Smooth muscle cell (in vitro differentiated cells): ENCODE data around the gene CYP2E1. TPM values are rescaled to one million over a fixed set of nuclear protein-coding genes. Genes with fewer than 3 reads are reported as not detected.
A peak's percentile ranks its signal among the peaks of the same experiment; 100 is the strongest.
"Not testable (repeated sequence)": the region's sequence is repeated elsewhere in the genome, so short reads cannot be mapped to it uniquely, and the experiment has no call there.

Source experiments
- DNase-seq: peaks from one replicate; lab custom pipeline; 2025; ENCODE audit not compliant: unreplicated experiment; lab: John Stamatoyannopoulos, UW
- H2AFZ ChIP-seq: fragments of 200-600 bp; sonication (generic); 2 replicates; pipeline ENCODE4 v1.6.0; 2016; ENCODE audit warnings: antibody characterized with exemption, low read depth, mild to moderate bottlenecking
- H3F3A ChIP-seq: fragments of 200-600 bp; sonication (generic); 2 replicates; pipeline ENCODE4 v1.6.0; 2017; ENCODE audit warnings: antibody characterized with exemption, low read depth
- H3K27ac ChIP-seq: fragments of 200-600 bp; sonication (generic); 2 replicates; pipeline ENCODE4 v1.5.1; 2016; ENCODE audit warnings: low read depth, mild to moderate bottlenecking
- H3K27me3 ChIP-seq: fragments of 200-600 bp; sonication (generic); 2 replicates; pipeline ENCODE4 v1.6.1; 2016; ENCODE audit warnings: low read depth, mild to moderate bottlenecking
- H3K36me3 ChIP-seq: fragments of 200-600 bp; sonication (generic); 2 replicates; pipeline ENCODE4 v1.5.1; 2016; ENCODE audit warnings: low read depth
- H3K4me1 ChIP-seq: fragments of 200-600 bp; sonication (generic); 2 replicates; pipeline ENCODE4 v1.5.1; 2016; ENCODE audit warnings: low read depth
- H3K4me2 ChIP-seq: fragments of 200-600 bp; sonication (generic); 2 replicates; pipeline ENCODE4 v1.6.0; 2016; ENCODE audit warnings: mild to moderate bottlenecking
- H3K4me3 ChIP-seq: fragments of 200-600 bp; sonication (generic); 2 replicates; pipeline ENCODE4 v1.5.1; 2016; ENCODE audit warnings: mild to moderate bottlenecking
- H3K79me2 ChIP-seq: fragments of 200-600 bp; sonication (generic); 2 replicates; pipeline ENCODE4 v1.6.0; 2016; ENCODE audit warnings: low read depth, mild to moderate bottlenecking
- H3K9ac ChIP-seq: fragments of 200-600 bp; sonication (generic); 2 replicates; pipeline ENCODE4 v1.6.0; 2016; ENCODE audit warnings: low read depth
- H3K9me3 ChIP-seq: fragments of 200-600 bp; sonication (generic); replicated peaks from 2 replicates; pipeline ENCODE4 v1.5.1; 2016; ENCODE audit warnings: low read depth
- H4K20me1 ChIP-seq: fragments of 200-600 bp; sonication (generic); 2 replicates; pipeline ENCODE4 v1.6.0; 2016; ENCODE audit warnings: low read depth
- CTCF ChIP-seq: fragments of 200-600 bp; sonication (generic); IDR thresholded peaks from 2 replicates; pipeline ENCODE4 v1.5.1; 2017; ENCODE audit warnings: borderline replicate concordance, mild to moderate bottlenecking, antibody characterized with exemption; ENCODE audit not compliant: insufficient read depth, poor library complexity, severe bottlenecking
- WGBS: methylation state at CpG from one replicate; pipeline ENCODE4 v1.1.7; 2016; ENCODE audit warnings: low lambda C conversion rate; 5-methylcytosine and 5-hydroxymethylcytosine counted together
- polyA plus RNA-seq: library from polyadenylated mRNA; unstranded; fragments of >200 nt; fragmentation: Nextera tagmentation; extraction: Ambion mirVana; gene quantifications from 2 replicates; pipeline ENCODE4 v1.2.1, GENCODE V29; 2016
- total RNA-seq: library from RNA; depleted of rRNA; stranded (reverse); fragments of >200 nt; gene quantifications from 2 replicates; pipeline ENCODE4 v1.2.3, GENCODE V29; 2014

CYP2E1 gene
- total and polyA plus RNA-seq, 2 experiments from 2014 or later = 1.3 to 10.8 TPM

- not testable (repeated sequence) for H3F3A ChIP-seq, DNase-seq, H2AFZ ChIP-seq, H4K20me1 ChIP-seq, H3K4me1 ChIP-seq, H3K36me3 ChIP-seq, H3K4me2 ChIP-seq, H3K9ac ChIP-seq, H3K9me3 ChIP-seq, H3K79me2 ChIP-seq, H3K27me3 ChIP-seq, H3K27ac ChIP-seq, H3K4me3 ChIP-seq
- WGBS = 56% methylated on average over 6 of the region's 6 CpGs
- TF ChIP-seq CTCF = peak; percentile 13
These were observed 29.8 kb upstream of the CYP2E1 start for GRCh38 chr10:133497363-133497762.

GRCh38 chr10:133499176-133499575, 28.0 kb upstream of the CYP2E1 start:
- not testable (repeated sequence) for H4K20me1 ChIP-seq, DNase-seq, H3F3A ChIP-seq, H3K4me1 ChIP-seq, H3K4me3 ChIP-seq, H3K27ac ChIP-seq, H3K27me3 ChIP-seq, H3K4me2 ChIP-seq, H3K9ac ChIP-seq, H3K9me3 ChIP-seq, H2AFZ ChIP-seq, H3K36me3 ChIP-seq, H3K79me2 ChIP-seq
- WGBS = 64% methylated on average over 1 of the region's 1 CpG

GRCh38 chr10:133500897-133501296, 26.3 kb upstream of the CYP2E1 start:
- not testable (repeated sequence) for H2AFZ ChIP-seq, H3K4me2 ChIP-seq, H3K27ac ChIP-seq, H3F3A ChIP-seq, H3K79me2 ChIP-seq, H3K4me1 ChIP-seq, H3K9ac ChIP-seq, H3K4me3 ChIP-seq, H3K27me3 ChIP-seq, DNase-seq, H3K36me3 ChIP-seq, H4K20me1 ChIP-seq, H3K9me3 ChIP-seq
- WGBS = 71% methylated on average over 4 of the region's 4 CpGs

GRCh38 chr10:133509700-133510099, 17.5 kb upstream of the CYP2E1 start:
- WGBS = 86% methylated on average over 4 of the region's 4 CpGs
- DNase-seq = no peak
- H3K4me2 ChIP-seq = no peak overlapping the region
- H3K4me3 ChIP-seq = no peak overlapping the region
- H3K27me3 ChIP-seq = no peaks in the 10 kb centered on the region
- peaks cover 7% of the 10 kb centered on the region for H3K9me3 ChIP-seq
- TF ChIP-seq CTCF = no peak
- H4K20me1 ChIP-seq = no peaks in the 10 kb centered on the region
- no peaks in the 10 kb centered on the region for H3K79me2 ChIP-seq
- no peak overlapping the region for H2AFZ ChIP-seq
- no peak overlapping the region for H3K9ac ChIP-seq
- H3K4me1 ChIP-seq = no peaks in the 10 kb centered on the region
- no peak overlapping the region for H3K27ac ChIP-seq
- H3F3A ChIP-seq = no peaks in the 10 kb centered on the region
- no peaks in the 10 kb centered on the region for H3K36me3 ChIP-seq

- Histone ChIP-seq H3F3A (no peaks in the 10 kb centered on the region), H3K4me3 (no peak overlapping the region), H3K4me2 (no peak overlapping the region), H4K20me1 (no peaks in the 10 kb centered on the region), H3K9ac (no peak overlapping the region), H3K36me3 (no peaks in the 10 kb centered on the region), H3K79me2 (no peaks in the 10 kb centered on the region), H2AFZ (no peak overlapping the region), H3K9me3 (peaks cover 11% of the 10 kb centered on the region), H3K27ac (no peak overlapping the region), H3K27me3 (no peaks in the 10 kb centered on the region), H3K4me1 (no peaks in the 10 kb centered on the region)
- DNase-seq = no peak
- 72% methylated on average over 4 of the region's 4 CpGs for WGBS
- no peak for TF ChIP-seq CTCF
These were observed 15.8 kb upstream of the CYP2E1 start for GRCh38 chr10:133511408-133511807.
